Body of pancreas (tissue), 4 donors: Measurements from ENCODE around the gene PDHA1.

Experiments used
- POLR2A ChIP-seq, 3 donors: fragments of 450-650 bp; IDR thresholded peaks; one replicate each; pipeline ENCODE4 v1.6.1; 2016; ENCODE audit warnings: antibody characterized with exemption in 3 of 3, mild to moderate bottlenecking in 2 of 3
- TF ChIP-seq, protein P1 (sequence below), 7 experiments: fragments of 450-650 bp in 4 of 7; fragments of 200-600 bp in 3 of 7; sonication (generic) in 3 of 7; IDR thresholded peaks; one replicate each; pipeline ENCODE4 v1.5.1; 2016 to 2019; ENCODE audit warnings: antibody characterized with exemption in 7 of 7

DNA sequence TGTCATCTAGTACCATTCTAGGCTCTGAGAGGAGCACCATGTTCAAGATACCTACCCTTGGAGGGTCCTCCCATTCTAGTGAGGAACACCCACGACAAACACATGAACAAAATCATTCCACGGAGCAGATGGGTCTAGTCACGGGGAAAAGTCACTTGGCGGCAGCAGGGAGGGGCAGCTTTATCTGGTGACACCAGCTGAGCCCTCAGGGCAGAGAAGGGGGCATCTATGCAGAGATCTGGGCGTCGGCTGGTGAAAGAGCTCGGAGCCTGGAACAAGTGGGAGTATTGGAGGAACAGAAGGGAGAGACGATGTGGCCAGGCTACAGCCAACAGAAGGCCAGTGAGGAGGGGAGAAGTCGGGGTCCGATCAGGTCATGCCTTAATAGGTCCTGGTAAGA is 11.9 kb upstream of the PDHA1 start:
- TF ChIP-seq, protein P1, sequence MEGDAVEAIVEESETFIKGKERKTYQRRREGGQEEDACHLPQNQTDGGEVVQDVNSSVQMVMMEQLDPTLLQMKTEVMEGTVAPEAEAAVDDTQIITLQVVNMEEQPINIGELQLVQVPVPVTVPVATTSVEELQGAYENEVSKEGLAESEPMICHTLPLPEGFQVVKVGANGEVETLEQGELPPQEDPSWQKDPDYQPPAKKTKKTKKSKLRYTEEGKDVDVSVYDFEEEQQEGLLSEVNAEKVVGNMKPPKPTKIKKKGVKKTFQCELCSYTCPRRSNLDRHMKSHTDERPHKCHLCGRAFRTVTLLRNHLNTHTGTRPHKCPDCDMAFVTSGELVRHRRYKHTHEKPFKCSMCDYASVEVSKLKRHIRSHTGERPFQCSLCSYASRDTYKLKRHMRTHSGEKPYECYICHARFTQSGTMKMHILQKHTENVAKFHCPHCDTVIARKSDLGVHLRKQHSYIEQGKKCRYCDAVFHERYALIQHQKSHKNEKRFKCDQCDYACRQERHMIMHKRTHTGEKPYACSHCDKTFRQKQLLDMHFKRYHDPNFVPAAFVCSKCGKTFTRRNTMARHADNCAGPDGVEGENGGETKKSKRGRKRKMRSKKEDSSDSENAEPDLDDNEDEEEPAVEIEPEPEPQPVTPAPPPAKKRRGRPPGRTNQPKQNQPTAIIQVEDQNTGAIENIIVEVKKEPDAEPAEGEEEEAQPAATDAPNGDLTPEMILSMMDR (IDR thresholded peaks at IDR 0.05) = no peak
- TF ChIP-seq POLR2A (IDR thresholded peaks at IDR 0.05) = no peak
